Esophagus squamous epithelium (tissue), 4 donors: Measurements from ENCODE around the gene NENF.

Experiments
- POLR2A ChIP-seq, 4 donors: fragments of 450-650 bp; IDR thresholded peaks; one replicate each; pipeline ENCODE4 v1.6.1; 2017; ENCODE audit warnings: antibody characterized with exemption in 4 of 4, mild to moderate bottlenecking in 4 of 4, moderate library complexity in 3 of 4
- TF ChIP-seq, protein P1 (sequence below), 6 experiments: fragments of 450-650 bp in 4 of 6; fragments of 200-600 bp in 2 of 6; sonication (generic) in 2 of 6; IDR thresholded peaks; one replicate each; pipeline ENCODE4 v1.5.1; 2016 to 2019; ENCODE audit warnings: antibody characterized with exemption in 6 of 6, mild to moderate bottlenecking in 4 of 6, moderate library complexity in 4 of 6

DNA sequence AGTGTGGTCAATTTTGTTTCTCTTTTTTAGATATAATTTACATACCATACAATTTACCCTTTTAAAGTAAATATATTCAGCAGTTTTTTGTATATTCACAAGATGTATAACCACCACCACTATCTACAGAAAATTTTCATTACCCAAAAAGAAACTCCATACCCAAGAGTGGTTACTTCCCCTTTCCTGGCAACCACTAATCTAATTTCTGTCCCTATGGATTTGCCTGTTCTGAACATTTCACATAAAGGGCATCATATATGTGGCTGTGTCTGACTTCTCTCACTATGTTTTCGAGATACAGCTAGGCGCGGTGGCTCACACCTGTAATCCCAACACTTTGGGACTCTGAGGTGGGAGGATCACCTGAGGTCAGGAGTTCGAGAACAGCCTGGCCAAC is 31.7 kb upstream of the NENF start:
- TF ChIP-seq, protein P1, sequence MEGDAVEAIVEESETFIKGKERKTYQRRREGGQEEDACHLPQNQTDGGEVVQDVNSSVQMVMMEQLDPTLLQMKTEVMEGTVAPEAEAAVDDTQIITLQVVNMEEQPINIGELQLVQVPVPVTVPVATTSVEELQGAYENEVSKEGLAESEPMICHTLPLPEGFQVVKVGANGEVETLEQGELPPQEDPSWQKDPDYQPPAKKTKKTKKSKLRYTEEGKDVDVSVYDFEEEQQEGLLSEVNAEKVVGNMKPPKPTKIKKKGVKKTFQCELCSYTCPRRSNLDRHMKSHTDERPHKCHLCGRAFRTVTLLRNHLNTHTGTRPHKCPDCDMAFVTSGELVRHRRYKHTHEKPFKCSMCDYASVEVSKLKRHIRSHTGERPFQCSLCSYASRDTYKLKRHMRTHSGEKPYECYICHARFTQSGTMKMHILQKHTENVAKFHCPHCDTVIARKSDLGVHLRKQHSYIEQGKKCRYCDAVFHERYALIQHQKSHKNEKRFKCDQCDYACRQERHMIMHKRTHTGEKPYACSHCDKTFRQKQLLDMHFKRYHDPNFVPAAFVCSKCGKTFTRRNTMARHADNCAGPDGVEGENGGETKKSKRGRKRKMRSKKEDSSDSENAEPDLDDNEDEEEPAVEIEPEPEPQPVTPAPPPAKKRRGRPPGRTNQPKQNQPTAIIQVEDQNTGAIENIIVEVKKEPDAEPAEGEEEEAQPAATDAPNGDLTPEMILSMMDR (IDR thresholded peaks at IDR 0.05), result no peak
- no peak for TF ChIP-seq POLR2A (IDR thresholded peaks at IDR 0.05)
